AG09309 (cell line): Measurements from ENCODE around the gene FAM209A.

ENCODE experiments used
- DNase-seq: peaks from one replicate; pipeline ENCODE4 v3.0.0-alpha.2; 2010; ENCODE audit warnings: low read depth
- H3K4me3 ChIP-seq: 2 replicates; pipeline ENCODE4 v1.5.1; 2011; ENCODE audit warnings: mild to moderate bottlenecking, low read depth, low read length, moderate library complexity; ENCODE audit not compliant: control insufficient read depth
- CTCF ChIP-seq: IDR thresholded peaks from 2 replicates; pipeline ENCODE4 v1.5.1; 2011; ENCODE audit warnings: mild to moderate bottlenecking, low read depth, low read length, inconsistent platforms; ENCODE audit not compliant: insufficient read depth, control insufficient read depth; ENCODE audit errors: missing control alignments

Gene FAM209A

GRCh38 chr20:56574531-56575142 is 50.1 kb downstream of the FAM209A start:
- DNase-seq, result no peak
- no peak overlapping the region for H3K4me3 ChIP-seq
- no peak for TF ChIP-seq CTCF

GRCh38 chr20:56575157-56575556 is 50.6 kb downstream of the FAM209A start:
- no peak for DNase-seq
- TF ChIP-seq CTCF, result no peak
- no peak overlapping the region for H3K4me3 ChIP-seq
